Endothelial cell of umbilical vein (primary cell): ENCODE data around the gene PLCB4. TPM values are rescaled to one million over a fixed set of nuclear protein-coding genes. Genes with fewer than 3 reads are reported as not detected.

Source experiments
- BruUV-seq: library from RNA; stranded (reverse); fragments of 400-500 nt; replicated peaks from 2 replicates; lab custom pipeline; 2021; lab: Mats Ljungman, UMichigan
- CTCF ChIA-PET: fragments of 300-600, 350-600 bp; sonication (Branson Sonifier 250); formaldehyde crosslinking; loops from one replicate; lab custom pipeline; 2021; ENCODE audit warnings: antibody characterized with exemption, inconsistent platforms; lab: Charles Lee
- POLR2A ChIA-PET: fragments of 300-600, 350-600 bp; sonication (Branson Sonifier 250); formaldehyde crosslinking; loops from one replicate; lab custom pipeline; 2021; ENCODE audit warnings: antibody characterized with exemption, inconsistent platforms; lab: Charles Lee
- DNase-seq: peaks from one replicate; pipeline ENCODE4 v3.0.0-alpha.2; 2011; ENCODE audit warnings: low read depth, low spot score
- FAIRE-seq: peaks from 2 replicates; lab custom pipeline; 2011; peaks lifted over from hg19 to GRCh38; lab: Jason Lieb, UNC
- H2AFZ ChIP-seq: 2 replicates; pipeline ENCODE4 v1.6.0; 2012; ENCODE audit warnings: low read depth, low read length, control low read depth, inconsistent platforms
- H3K27ac ChIP-seq: 2 replicates; pipeline ENCODE4 v1.5.1; 2011; ENCODE audit warnings: low read depth, mild to moderate bottlenecking, control low read depth, low read length, moderate library complexity; ENCODE audit not compliant: insufficient read depth
- H3K27me3 ChIP-seq, 2 experiments: 2 replicates each; pipeline versions ENCODE4 v1.6.0 to v1.6.1; 2011; ENCODE audit warnings: low read length in 2 of 2, mixed read lengths in 1 of 2; ENCODE audit not compliant: control insufficient read depth in 2 of 2, insufficient read depth in 2 of 2
- H3K36me3 ChIP-seq, 2 experiments: 2 replicates in 1 of 2; 3 replicates in 1 of 2; pipeline ENCODE4 v1.5.1; 2011; ENCODE audit warnings: low read length in 2 of 2, mild to moderate bottlenecking in 1 of 2, moderate library complexity in 1 of 2; ENCODE audit not compliant: control insufficient read depth in 2 of 2, insufficient read depth in 2 of 2; ENCODE audit errors: extremely low read depth in 1 of 2
- H3K4me1 ChIP-seq: 3 replicates; pipeline ENCODE4 v1.5.1; 2011; ENCODE audit warnings: mild to moderate bottlenecking, low read length; ENCODE audit not compliant: control insufficient read depth, insufficient read depth; ENCODE audit errors: extremely low read depth
- H3K4me2 ChIP-seq: 2 replicates; pipeline ENCODE4 v1.6.1; 2011; ENCODE audit warnings: low read length, control low read depth, mixed read lengths; ENCODE audit not compliant: insufficient read depth
- H3K4me3 ChIP-seq, 3 experiments: fragments of 200-600 bp in 1 of 3; sonication (generic), shearing (Covaris generic) in 1 of 3; replicated peaks in 1 of 3; 2 replicates each; pipeline ENCODE4 v1.5.1; 2011 to 2016; ENCODE audit warnings: control low read depth in 3 of 3, low read length in 3 of 3, mild to moderate bottlenecking in 2 of 3, inconsistent platforms in 1 of 3, low read depth in 1 of 3, moderate library complexity in 1 of 3; ENCODE audit not compliant: insufficient read depth in 1 of 3
- H3K79me2 ChIP-seq: 2 replicates; pipeline ENCODE4 v1.6.0; 2012; ENCODE audit warnings: low read length, inconsistent platforms; ENCODE audit not compliant: control insufficient read depth, insufficient read depth
- H3K9ac ChIP-seq: replicated peaks from 2 replicates; pipeline ENCODE3; 2011; ENCODE audit warnings: low read length, control low read depth; ENCODE audit not compliant: insufficient read depth; ENCODE audit errors: extremely low read depth
- H3K9me1 ChIP-seq: replicated peaks from 3 replicates; pipeline ENCODE4 v1.6.0; 2011; ENCODE audit warnings: mild to moderate bottlenecking, low read length; ENCODE audit not compliant: control insufficient read depth, insufficient read depth; ENCODE audit errors: extremely low read depth
- H3K9me3 ChIP-seq: replicated peaks from 2 replicates; pipeline ENCODE4 v1.5.1; 2012; ENCODE audit warnings: low read length, inconsistent platforms; ENCODE audit not compliant: control insufficient read depth, insufficient read depth
- H4K20me1 ChIP-seq: replicated peaks from 2 replicates; pipeline ENCODE3; 2011; ENCODE audit warnings: mild to moderate bottlenecking, low read length; ENCODE audit not compliant: control insufficient read depth, insufficient read depth; ENCODE audit errors: extremely low read depth
- EZH2 ChIP-seq: IDR thresholded peaks from 2 replicates; pipeline ENCODE4 v1.6.1; 2012; ENCODE audit warnings: borderline replicate concordance, low read depth, mild to moderate bottlenecking, moderate library complexity, low read length, inconsistent platforms; ENCODE audit not compliant: severe bottlenecking
- FOS ChIP-seq: IDR thresholded peaks from 2 replicates; pipeline ENCODE4 v1.6.1; 2011; ENCODE audit warnings: mild to moderate bottlenecking, low read length, moderate library complexity, borderline replicate concordance; ENCODE audit not compliant: insufficient read depth
- GATA2 ChIP-seq: IDR thresholded peaks from 2 replicates; pipeline ENCODE4 v1.7.0; 2011; ENCODE audit warnings: low read depth, mild to moderate bottlenecking, moderate library complexity, mixed read lengths, low read length; ENCODE audit not compliant: insufficient read length, insufficient read depth
- JUN ChIP-seq: IDR thresholded peaks from 2 replicates; pipeline ENCODE4 v1.6.1; 2011; ENCODE audit warnings: borderline replicate concordance, low read depth; ENCODE audit not compliant: insufficient read length, insufficient read depth
- MYC ChIP-seq: IDR thresholded peaks from one replicate; pipeline ENCODE4 v1.6.1; 2011; ENCODE audit warnings: mild to moderate bottlenecking, low read depth, low read length
- POLR2A ChIP-seq: IDR thresholded peaks from 2 replicates; pipeline ENCODE4 v1.6.1; 2012; ENCODE audit warnings: low read depth, mild to moderate bottlenecking, control low read depth, low read length
- POLR2AphosphoS5 ChIP-seq: IDR thresholded peaks from 2 replicates; pipeline ENCODE4 v1.6.1; 2012; ENCODE audit warnings: low read depth, mild to moderate bottlenecking, control low read depth, low read length, moderate library complexity; ENCODE audit not compliant: insufficient read depth
- dilution Hi-C: fragments of 300-500 bp; cut with MboI; formaldehyde crosslinking; loops from one replicate; pipeline ENCODE4 v1.15.0; 2019; ENCODE audit warnings: low sequenced_read_pairs; ENCODE audit not compliant: extremely low pct_ligation_motif_present
- intact Hi-C: fragments of 100-400 bp; cut with micrococcal nuclease; formaldehyde crosslinking; loops from one replicate; pipeline ENCODE4 v1.10.0; 2022
- polyA plus RNA-seq, 4 experiments: library from polyadenylated mRNA; depleted of rRNA in 3 of 4; stranded (reverse) in 3 of 4; unstranded in 1 of 4; fragments of >200 nt; gene quantifications; 2 replicates each; pipeline versions ENCODE4 v1.2.1 to v1.2.3, GENCODE V29; 2011 to 2012; ENCODE audit warnings: missing spikeins in 1 of 4
- total RNA-seq: library from RNA; stranded (reverse); gene quantifications from 2 replicates; pipeline ENCODE4 v1.2.3, GENCODE V29; 2021
- TF ChIP-seq, protein P1 (sequence below): IDR thresholded peaks from 2 replicates; pipeline ENCODE4 v1.6.1; 2011; ENCODE audit not compliant: insufficient read depth, insufficient read length
- TF ChIP-seq, protein P2 (sequence below), 2 donors: IDR thresholded peaks; 1 replicate in 1 of 2; 2 replicates in 1 of 2; pipeline ENCODE4 v1.5.1; 2011; ENCODE audit warnings: low read length in 2 of 2, mild to moderate bottlenecking in 2 of 2, moderate library complexity in 2 of 2, control low read depth in 1 of 2, inconsistent platforms in 1 of 2, low read depth in 1 of 2; ENCODE audit not compliant: insufficient read depth in 1 of 2; ENCODE audit errors: extremely low read depth in 1 of 2

PLCB4 gene
- total and polyA plus RNA-seq, 2 donors (not counting 3 experiments of a cell fraction or from before 2014, with no cell fraction given), result 0.37 to 1.7 TPM

DNA sequence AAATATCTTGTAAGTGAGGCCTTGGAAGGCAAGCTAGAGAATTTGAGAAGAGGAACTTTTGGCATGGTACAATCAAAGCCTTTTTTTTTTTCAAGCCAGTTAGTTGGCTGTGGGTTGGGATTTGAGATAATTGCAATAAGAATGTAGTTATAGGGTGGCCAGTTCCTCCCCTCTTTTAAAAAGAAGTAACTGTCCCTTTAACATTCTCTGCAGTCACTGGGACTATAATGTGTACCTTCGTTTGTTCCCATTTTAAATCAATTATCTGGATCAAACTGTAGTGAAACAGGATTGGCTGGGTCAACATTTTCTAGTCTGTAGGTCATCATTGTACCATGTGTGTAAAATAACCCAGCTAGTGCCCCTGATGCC is 233.2 kb downstream of the PLCB4 start:
- H3K9me1 ChIP-seq, result no peaks in the 10 kb centered on the region
- DNase-seq (no peak), FAIRE-seq (no peak)
- ChIA-PET CTCF (interaction anchor here (0.6 to 1.3 kb wide), 2 partner anchors 11 to 122 kb away, joined by 3 read pairs; no protein-coding TSS in a partner anchor), POLR2A (no interaction called here)
- intact Hi-C loops (no loop called here), dilution Hi-C loops (no loop called here)
- no peaks in the 10 kb centered on the region for H3K27me3 ChIP-seq
- H3K79me2 ChIP-seq, result no peaks in the 10 kb centered on the region
- no peaks in the 10 kb centered on the region for H3K9me3 ChIP-seq
- H3K4me1 ChIP-seq, result no peaks in the 10 kb centered on the region
- H2AFZ ChIP-seq, result no peak overlapping the region
- BruUV-seq, result no TSS peak
- H3K36me3 ChIP-seq, result no peaks in the 10 kb centered on the region
- no peak overlapping the region for H3K4me2 ChIP-seq
- H4K20me1 ChIP-seq, result no peaks in the 10 kb centered on the region
- no peak overlapping the region for H3K4me3 ChIP-seq
- no peak for TF ChIP-seq FOS
- TF ChIP-seq POLR2A, result no peak
- TF ChIP-seq, protein P1, sequence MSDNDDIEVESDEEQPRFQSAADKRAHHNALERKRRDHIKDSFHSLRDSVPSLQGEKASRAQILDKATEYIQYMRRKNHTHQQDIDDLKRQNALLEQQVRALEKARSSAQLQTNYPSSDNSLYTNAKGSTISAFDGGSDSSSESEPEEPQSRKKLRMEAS, result no peak
- no peak overlapping the region for H3K9ac ChIP-seq
- no peak overlapping the region for H3K27ac ChIP-seq

DNA sequence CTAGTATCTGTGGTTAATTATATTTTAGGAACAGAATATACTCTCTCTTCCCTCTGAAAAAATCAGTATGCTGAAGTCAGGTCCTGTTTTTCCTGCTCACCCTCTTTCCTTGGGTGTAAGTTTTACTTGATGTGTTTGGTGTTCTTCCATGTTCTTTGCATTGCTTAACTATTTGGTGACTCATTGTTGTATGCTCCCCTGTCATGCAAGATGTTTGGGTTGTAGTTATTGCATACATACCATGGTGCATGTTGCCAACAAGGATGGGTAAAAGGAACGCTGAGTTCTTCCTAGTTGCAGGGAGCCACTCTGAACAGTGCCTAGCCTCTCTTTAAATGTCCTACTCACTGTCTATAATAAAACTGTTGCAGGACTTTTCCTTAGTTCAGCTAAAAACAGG is 237.6 kb downstream of the PLCB4 start:
- Histone ChIP-seq H4K20me1 (no peaks in the 10 kb centered on the region), H3K4me1 (no peaks in the 10 kb centered on the region), H3K9me3 (no peaks in the 10 kb centered on the region), H3K4me2 (no peak overlapping the region), H3K27me3 (no peaks in the 10 kb centered on the region), H3K79me2 (no peaks in the 10 kb centered on the region), H3K4me3 (no peak overlapping the region), H2AFZ (no peak overlapping the region), H3K27ac (no peak overlapping the region), H3K9ac (no peak overlapping the region), H3K36me3 (no peaks in the 10 kb centered on the region), H3K9me1 (no peaks in the 10 kb centered on the region)
- dilution Hi-C loops (no loop called here), intact Hi-C loops (no loop called here)
- FAIRE-seq (no peak), DNase-seq (no peak)
- ChIA-PET POLR2A (no interaction called here), CTCF (interaction anchor here (0.6 kb wide), 1 partner anchor 51 kb away, joined by 3 read pairs; no protein-coding TSS in a partner anchor)
- BruUV-seq, result no TSS peak
- no peak for TF ChIP-seq GATA2
- TF ChIP-seq, protein P2, sequence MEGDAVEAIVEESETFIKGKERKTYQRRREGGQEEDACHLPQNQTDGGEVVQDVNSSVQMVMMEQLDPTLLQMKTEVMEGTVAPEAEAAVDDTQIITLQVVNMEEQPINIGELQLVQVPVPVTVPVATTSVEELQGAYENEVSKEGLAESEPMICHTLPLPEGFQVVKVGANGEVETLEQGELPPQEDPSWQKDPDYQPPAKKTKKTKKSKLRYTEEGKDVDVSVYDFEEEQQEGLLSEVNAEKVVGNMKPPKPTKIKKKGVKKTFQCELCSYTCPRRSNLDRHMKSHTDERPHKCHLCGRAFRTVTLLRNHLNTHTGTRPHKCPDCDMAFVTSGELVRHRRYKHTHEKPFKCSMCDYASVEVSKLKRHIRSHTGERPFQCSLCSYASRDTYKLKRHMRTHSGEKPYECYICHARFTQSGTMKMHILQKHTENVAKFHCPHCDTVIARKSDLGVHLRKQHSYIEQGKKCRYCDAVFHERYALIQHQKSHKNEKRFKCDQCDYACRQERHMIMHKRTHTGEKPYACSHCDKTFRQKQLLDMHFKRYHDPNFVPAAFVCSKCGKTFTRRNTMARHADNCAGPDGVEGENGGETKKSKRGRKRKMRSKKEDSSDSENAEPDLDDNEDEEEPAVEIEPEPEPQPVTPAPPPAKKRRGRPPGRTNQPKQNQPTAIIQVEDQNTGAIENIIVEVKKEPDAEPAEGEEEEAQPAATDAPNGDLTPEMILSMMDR (IDR thresholded peaks at IDR 0.05; ENCODE audit: extremely low read depth in 1 of 2, insufficient read depth in 1 of 2, low read depth in 1 of 2, low read length in 2 of 2), result no peak
- TF ChIP-seq POLR2A, result no peak
- TF ChIP-seq, protein P1, result no peak
- no peak for TF ChIP-seq MYC
- TF ChIP-seq JUN, result no peak
- TF ChIP-seq EZH2, result no peak
- no peak for TF ChIP-seq POLR2AphosphoS5
- TF ChIP-seq FOS, result no peak
